Glutamatergic neuron (in vitro differentiated cells): ENCODE measurements around the gene CMAS. TPM values are rescaled to one million over a fixed set of nuclear protein-coding genes. Genes with fewer than 3 reads are reported as not detected.
A peak's percentile ranks its signal among the peaks of the same experiment; 100 is the strongest.
"Not testable (repeated sequence)": the region's sequence is repeated elsewhere in the genome, so short reads cannot be mapped to it uniquely, and the experiment has no call there.

ENCODE experiments used
- DNase-seq: peaks from one replicate; pipeline ENCODE4 v3.0.0; 2022
- H3K27ac Mint-ChIP-seq: one replicate; pipeline ENCODE4 v1.8.0; 2020; ENCODE audit warnings: mild to moderate bottlenecking, mixed read lengths, inconsistent platforms; ENCODE audit not compliant: unreplicated experiment
- H3K27me3 Mint-ChIP-seq: one replicate; pipeline ENCODE4 v1.8.0; 2020; ENCODE audit warnings: mild to moderate bottlenecking, moderate library complexity, mixed read lengths, inconsistent platforms; ENCODE audit not compliant: unreplicated experiment
- H3K36me3 Mint-ChIP-seq: one replicate; pipeline ENCODE4 v1.8.0; 2020; ENCODE audit warnings: mild to moderate bottlenecking, mixed read lengths, inconsistent platforms; ENCODE audit not compliant: unreplicated experiment
- H3K4me1 Mint-ChIP-seq: one replicate; pipeline ENCODE4 v1.8.0; 2020; ENCODE audit warnings: mild to moderate bottlenecking, low read depth, mixed read lengths, inconsistent platforms; ENCODE audit not compliant: unreplicated experiment
- H3K4me3 Mint-ChIP-seq: one replicate; pipeline ENCODE4 v1.8.0; 2020; ENCODE audit warnings: mild to moderate bottlenecking, mixed read lengths, inconsistent platforms; ENCODE audit not compliant: unreplicated experiment
- H3K9me3 Mint-ChIP-seq: one replicate; pipeline ENCODE4 v1.8.0; 2020; ENCODE audit warnings: mild to moderate bottlenecking, moderate library complexity, mixed read lengths, inconsistent platforms; ENCODE audit not compliant: unreplicated experiment
- CTCF ChIP-seq: fragments of 200-600 bp; sonication (generic); IDR thresholded peaks from one replicate; pipeline ENCODE4 v1.5.0; 2021; ENCODE audit not compliant: partially characterized antibody, unreplicated experiment
- total RNA-seq: library from RNA; stranded (reverse); fragmentation: NEBNext Ultra II Directional; extraction: Animal tissue kit (Norgen Biotek cat#: 25700); gene quantifications from one replicate; pipeline ENCODE4 v1.2.1, GENCODE V29; 2021; ENCODE audit not compliant: unreplicated experiment

Gene CMAS
- total RNA-seq, 1 donor from 2014 or later = 47.9 TPM

- no peak for TF ChIP-seq CTCF
- H3K36me3 Mint-ChIP-seq = no peaks in the 10 kb centered on the region
- no peaks in the 10 kb centered on the region for H3K4me1 Mint-ChIP-seq
- H3K9me3 Mint-ChIP-seq = no peaks in the 10 kb centered on the region
- H3K4me3 Mint-ChIP-seq = no peak overlapping the region
- no peak for DNase-seq
- H3K27ac Mint-ChIP-seq = no peak overlapping the region
- no peaks in the 10 kb centered on the region for H3K27me3 Mint-ChIP-seq
These were observed 43.5 kb downstream of the CMAS start for GRCh38 chr12:22089486-22089885.

- not testable (repeated sequence) for H3K4me1 Mint-ChIP-seq, H3K4me3 Mint-ChIP-seq, H3K36me3 Mint-ChIP-seq, H3K9me3 Mint-ChIP-seq, H3K27ac Mint-ChIP-seq, DNase-seq, H3K27me3 Mint-ChIP-seq
These were observed 53.0 kb downstream of the CMAS start for GRCh38 chr12:22099062-22099461.

GRCh38 chr12:22100958-22101748, 55.1 kb downstream of the CMAS start:
- DNase-seq = peak; percentile 33
- H3K27ac Mint-ChIP-seq = no peak overlapping the region

GRCh38 chr12:22101749-22102243, 55.8 kb downstream of the CMAS start:
- Mint-ChIP-seq H3K9me3 (no peaks in the 10 kb centered on the region), H3K36me3 (no peaks in the 10 kb centered on the region), H3K27me3 (peaks cover 1% of the 10 kb centered on the region), H3K27ac (no peak overlapping the region), H3K4me3 (no peak overlapping the region), H3K4me1 (no peaks in the 10 kb centered on the region)
- DNase-seq = no peak
- TF ChIP-seq CTCF = no peak

More at GRCh38 chr12:22100958-22101748, 55.1 kb downstream of the CMAS start:
- peak; percentile 50 for TF ChIP-seq CTCF
- no peaks in the 10 kb centered on the region for H3K36me3 Mint-ChIP-seq
- H3K4me3 Mint-ChIP-seq = no peak overlapping the region
- H3K4me1 Mint-ChIP-seq = no peaks in the 10 kb centered on the region
- peaks cover 1% of the 10 kb centered on the region for H3K27me3 Mint-ChIP-seq
- H3K9me3 Mint-ChIP-seq = no peaks in the 10 kb centered on the region

- TF ChIP-seq CTCF = no peak
- no peaks in the 10 kb centered on the region for H3K4me1 Mint-ChIP-seq
- no peak overlapping the region for H3K27ac Mint-ChIP-seq
- no peaks in the 10 kb centered on the region for H3K27me3 Mint-ChIP-seq
- peaks cover 1% of the 10 kb centered on the region for H3K9me3 Mint-ChIP-seq
- DNase-seq = no peak
- H3K4me3 Mint-ChIP-seq = no peak overlapping the region
- H3K36me3 Mint-ChIP-seq = no peaks in the 10 kb centered on the region
These were observed 57.4 kb downstream of the CMAS start for GRCh38 chr12:22103418-22103817.
